DMS 273 treated with DMSO at 0.1 percent for 48 hours (cell line): Measurements from ENCODE around the gene GRM5.
"Not testable (repeated sequence)": the region's sequence is repeated elsewhere in the genome, so short reads cannot be mapped to it uniquely, and the experiment has no call there.

Experiments used
- DNase-seq: peaks from one replicate; lab custom pipeline; 2025; lab: John Stamatoyannopoulos, UW

GRM5 gene

DNA sequence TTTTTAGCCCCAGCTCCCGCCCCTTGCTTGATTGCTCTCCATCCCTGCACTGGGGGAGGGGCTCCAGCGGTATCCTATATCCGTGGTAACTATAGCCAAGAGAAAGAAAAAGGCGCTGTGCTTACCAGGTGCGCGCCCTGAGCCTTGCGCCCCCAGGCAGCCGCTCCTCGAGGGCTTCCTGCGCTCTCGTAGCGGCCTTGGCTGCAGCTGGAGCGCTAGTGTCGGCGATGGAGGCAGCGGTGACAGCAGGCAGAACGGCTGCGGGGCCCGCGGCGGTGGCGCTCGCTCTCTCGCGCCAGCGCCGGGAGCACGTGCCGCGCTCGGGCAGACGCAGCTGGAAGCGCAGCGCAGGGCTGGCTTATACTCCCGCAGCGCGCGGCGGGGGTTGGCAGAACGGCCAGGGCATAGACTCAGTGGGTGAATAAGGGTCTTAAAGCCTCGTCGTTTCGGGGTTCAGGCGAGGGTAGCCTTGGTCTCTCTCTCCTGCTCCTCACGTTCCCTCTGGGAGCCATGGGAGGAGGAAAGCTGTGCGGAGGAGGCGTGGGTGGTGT is at the start of gene GRM5:
Gene GRM5, minus strand, starts transcription at position 332 of the 551 bp plus-strand sequence. CDS start 18,110 bp downstream, outside the sequence.
- not testable (repeated sequence) for DNase-seq

DNA sequence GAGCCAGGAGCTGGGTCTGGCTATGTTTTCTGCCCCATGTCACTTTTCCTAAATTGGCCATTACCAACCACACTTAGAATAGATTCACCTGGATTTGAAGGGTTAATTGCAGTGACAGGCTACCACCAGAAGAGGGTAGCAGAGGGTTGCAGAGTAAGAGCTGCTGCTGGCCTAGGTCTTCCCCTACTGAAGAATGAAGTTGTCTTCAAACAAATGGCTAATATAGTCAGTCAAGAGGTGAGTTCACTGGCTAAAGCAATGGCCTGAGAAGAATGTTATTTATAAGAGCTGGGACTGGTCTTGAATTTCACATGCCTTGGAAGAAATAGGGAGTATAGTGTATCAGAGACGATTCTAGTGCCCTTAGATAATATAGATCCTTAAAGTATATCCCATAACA is 32.2 kb upstream of the GRM5 start:
- not testable (repeated sequence) for DNase-seq

GRCh38 chr11:89093806-89094205 is 28.0 kb upstream of the GRM5 start:
- not testable (repeated sequence) for DNase-seq

- not testable (repeated sequence) for DNase-seq
These were observed 19.2 kb upstream of the GRM5 start for GRCh38 chr11:89084951-89085350.

DNA sequence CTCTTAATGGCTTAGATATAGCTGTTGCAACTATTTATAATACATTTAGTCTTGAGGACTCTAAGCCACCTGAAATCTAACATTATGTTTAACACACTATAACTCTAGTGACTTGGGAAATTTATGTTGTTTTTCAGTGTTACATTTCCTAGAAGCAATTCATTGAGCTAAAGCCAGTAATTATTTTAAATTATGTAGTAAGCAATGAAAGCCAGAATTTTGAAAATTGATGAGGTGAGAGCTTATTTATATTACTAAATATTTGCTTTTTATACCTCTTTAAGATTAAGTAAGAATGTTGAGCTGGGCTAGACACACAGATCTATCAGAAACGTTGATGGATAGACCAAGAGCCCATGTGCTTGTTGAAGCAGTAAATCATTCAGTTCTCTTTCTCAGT is 5.1 kb upstream of the GRM5 start:
- DNase-seq: not testable (repeated sequence)

- DNase-seq: no peak
These were observed 1.5 kb upstream of the GRM5 start for GRCh38 chr11:89067264-89067663.

DNA sequence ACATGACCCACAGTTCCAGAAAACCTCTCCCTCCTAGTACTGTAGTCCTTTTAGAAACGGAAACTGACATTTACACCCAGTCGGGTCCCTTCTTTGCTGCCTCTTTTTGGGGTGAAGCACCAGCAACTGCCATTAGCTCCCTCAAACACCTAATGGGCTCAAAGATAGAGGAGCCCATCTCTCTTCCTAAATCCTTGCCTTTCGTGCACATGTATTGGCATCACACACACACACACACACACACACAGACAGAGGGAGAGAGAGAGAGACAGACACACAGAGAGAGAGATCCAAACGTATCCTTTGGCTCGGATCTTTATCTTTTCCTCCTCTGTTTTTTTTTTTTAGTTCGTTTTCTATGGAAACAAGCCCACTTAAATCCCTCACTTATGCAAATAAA is 716 bp downstream of the GRM5 start:
- DNase-seq: no peak

DNA sequence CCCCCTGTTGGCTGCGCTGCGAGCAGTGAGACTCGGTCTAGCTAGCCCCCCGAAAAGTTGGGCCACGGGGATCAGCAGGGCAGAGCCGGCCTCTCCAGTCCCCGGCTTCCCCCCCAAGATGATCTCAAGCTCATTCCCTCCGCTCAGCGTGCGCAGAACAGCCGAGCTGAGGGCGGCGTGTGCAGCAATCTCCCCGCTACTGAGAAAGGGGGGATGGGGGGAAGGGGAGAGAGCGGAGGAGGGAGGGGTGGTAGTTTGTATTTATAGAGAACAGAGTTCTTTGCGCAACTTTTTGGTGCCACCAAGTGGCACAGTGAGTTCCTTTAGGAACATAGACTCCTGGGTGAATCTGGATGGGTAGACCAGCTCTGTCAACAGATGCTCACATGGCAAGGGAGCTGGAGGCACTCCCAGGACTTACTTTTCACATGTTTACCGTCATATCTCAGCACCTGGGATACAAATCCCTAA is 2.3 kb downstream of the GRM5 start:
- not testable (repeated sequence) for DNase-seq

DNA sequence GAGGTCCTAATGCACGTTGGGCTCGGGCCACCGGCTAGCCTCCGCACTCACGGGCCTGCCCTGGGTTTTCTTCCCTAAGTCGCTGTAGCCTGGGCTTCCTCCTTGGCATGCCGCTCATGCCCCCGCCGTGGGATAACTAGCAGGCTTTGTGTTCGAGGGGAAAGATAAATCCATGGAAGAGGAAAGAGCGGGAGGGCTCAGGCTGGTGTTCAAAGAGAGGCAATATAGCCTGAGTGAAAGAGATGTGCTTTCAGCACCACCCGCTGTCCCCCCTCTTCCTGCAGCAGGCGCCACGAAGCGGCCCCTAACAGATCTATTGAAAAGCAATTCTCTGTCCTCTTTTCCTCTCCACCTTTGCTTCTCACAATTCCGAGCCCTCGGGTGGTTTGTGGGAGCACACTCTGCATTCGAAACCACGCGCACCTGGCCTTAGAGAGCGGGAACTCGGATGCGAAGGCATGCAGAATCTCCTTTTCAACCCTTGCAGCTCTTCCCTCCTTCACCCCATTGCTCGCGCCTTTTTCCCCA is 2.9 kb downstream of the GRM5 start:
- DNase-seq: not testable (repeated sequence)

- DNase-seq: not testable (repeated sequence)
These were observed 3.9 kb downstream of the GRM5 start for GRCh38 chr11:89061839-89062238.

- DNase-seq: not testable (repeated sequence)
These were observed 8.4 kb downstream of the GRM5 start for GRCh38 chr11:89057406-89057805.

DNA sequence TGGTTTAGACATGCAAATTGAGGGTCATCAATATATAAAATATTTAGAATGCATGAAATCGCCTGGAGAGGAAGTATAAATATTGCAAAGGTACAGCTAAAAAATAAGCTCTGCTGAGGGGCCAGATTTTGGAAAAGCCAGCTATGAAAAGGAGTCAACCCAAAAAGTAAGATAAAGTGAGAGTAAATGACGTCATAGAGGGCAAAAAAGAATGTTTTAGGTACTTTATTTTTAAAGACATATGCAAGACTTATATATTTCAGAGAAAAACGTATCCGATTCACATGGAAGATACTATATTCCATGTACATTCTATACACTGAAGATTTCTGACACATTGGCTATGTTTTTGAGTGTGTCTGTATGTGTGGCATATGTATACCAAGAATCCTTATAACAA is 13.6 kb downstream of the GRM5 start:
- no peak for DNase-seq

- not testable (repeated sequence) for DNase-seq
These were observed 18.6 kb downstream of the GRM5 start for GRCh38 chr11:89047159-89047558.

DNA sequence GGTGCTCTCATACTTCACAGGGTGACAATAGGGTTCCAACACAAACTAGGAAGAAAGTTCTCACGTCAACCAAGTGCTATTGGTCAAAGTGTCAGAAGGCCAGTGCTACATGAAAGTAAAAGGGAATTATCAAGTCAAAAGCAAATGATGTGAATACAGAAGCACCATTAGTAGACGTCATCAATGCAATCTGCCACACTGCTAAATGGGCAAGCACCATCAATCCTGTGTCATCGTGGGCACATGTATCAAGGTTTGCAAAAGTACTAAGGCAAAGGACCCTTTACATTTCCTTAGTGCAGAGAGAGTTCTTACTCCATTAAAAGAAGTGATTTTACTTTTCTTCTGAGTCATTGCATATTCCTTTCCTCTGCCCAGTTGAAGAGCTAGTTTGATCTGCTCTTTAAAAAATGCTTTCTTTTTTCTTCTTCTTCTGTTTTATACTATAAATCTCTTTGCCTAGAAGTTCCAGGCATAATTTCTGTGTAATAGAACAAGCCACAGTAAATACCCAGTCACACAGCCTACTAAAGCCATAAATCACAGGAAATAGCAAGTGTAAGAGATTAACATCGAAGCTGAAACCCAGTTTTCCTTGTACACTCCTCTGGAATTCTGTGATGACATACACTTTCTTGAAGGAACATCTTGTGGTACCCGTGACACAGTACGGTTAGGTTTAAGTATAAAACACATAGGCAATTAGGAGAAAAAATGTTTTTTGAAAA is 21.8 kb downstream of the GRM5 start:
- not testable (repeated sequence) for DNase-seq

- DNase-seq: not testable (repeated sequence)
These were observed 36.1 kb downstream of the GRM5 start for GRCh38 chr11:89029671-89030070.

GRCh38 chr11:89021339-89021738 is 44.4 kb downstream of the GRM5 start:
- DNase-seq: no peak

DNA sequence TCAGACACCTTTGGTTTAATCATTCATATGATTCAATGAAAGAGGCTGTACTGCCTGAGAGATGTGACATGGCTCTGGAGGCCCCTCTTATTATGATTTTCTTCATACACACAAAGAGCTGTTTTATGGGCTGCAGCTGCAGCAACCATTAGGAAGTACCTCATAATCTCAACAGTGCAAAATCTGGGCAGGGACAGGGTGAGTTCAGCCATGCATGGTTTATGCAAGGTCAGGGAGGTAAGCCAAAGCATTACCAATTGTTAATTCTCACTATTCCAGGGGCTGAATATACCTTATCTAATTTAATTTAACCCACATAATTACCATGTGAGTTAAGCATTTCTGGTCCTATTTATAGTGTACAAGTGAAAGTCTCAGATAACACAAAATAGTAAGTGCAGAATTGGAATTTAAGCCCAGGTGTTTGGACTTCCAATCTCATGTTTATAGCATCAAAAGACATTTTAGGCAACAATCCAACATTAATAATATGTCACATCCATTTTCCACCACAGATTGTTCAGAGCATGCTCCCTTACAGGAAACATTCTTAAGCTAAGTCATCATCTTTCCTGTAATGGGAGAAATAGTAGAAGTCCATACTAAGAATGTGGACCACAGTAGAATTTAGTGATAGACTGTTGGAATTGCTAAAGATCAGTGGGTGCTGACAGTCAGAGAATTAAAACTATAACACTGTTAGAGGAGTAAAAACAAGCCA is 45.8 kb downstream of the GRM5 start:
- not testable (repeated sequence) for DNase-seq

GRCh38 chr11:89016214-89016613 is 49.6 kb downstream of the GRM5 start:
- no peak for DNase-seq

- DNase-seq: no peak
These were observed 50.2 kb downstream of the GRM5 start for GRCh38 chr11:89015614-89016013.

DNA sequence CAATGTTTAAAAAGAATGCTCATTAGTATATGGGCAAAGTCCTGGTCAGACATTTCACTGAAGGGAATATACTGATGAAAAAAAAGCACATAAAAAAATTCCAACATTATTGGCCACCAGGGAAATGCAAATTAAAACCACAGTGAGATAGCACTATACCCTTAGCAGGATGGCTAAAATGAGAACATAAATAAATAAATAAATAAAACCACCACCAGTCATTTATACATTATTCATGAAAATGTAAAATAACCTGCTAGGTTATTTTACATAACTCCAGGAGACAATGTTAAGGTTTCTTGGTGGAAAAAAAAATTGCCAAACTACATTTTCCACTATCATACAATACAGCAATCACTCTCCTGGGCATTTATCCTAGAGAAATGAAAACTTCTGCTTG is 64.9 kb downstream of the GRM5 start:
- not testable (repeated sequence) for DNase-seq

- no peak for DNase-seq
These were observed 86.1 kb downstream of the GRM5 start for GRCh38 chr11:88979641-88980040.

DNA sequence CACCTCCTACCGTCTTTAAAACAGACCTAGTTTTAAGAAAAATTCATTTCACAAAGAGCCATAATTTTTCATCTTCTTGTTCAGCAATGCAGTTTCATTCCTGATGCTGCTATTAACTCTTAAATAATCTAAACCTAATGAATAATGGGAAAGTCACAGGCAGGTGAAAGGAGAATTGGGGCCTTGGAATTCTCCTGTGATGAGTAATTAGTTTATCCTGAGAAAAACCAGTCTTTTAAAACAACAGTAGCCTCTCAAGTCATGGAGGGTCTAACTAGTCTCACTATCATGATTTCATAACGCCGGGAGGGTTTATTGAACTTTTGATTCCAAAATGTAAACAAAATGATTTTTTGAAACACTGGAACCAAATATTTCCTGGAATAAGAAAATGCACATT is 86.8 kb downstream of the GRM5 start:
- DNase-seq: not testable (repeated sequence)

GRCh38 chr11:88975441-88975840 is 90.3 kb downstream of the GRM5 start:
- not testable (repeated sequence) for DNase-seq
